ENCODE results near the gene C2orf74. TPM values are rescaled to one million over a fixed set of nuclear protein-coding genes. Genes with fewer than 3 reads are reported as not detected.
"Not testable (repeated sequence)": the region's sequence is repeated elsewhere in the genome, so short reads cannot be mapped to it uniquely, and the experiment has no call there.

The C2orf74 gene
- total and polyA plus RNA-seq, 2 experiments from 2014 or later = 5.7 to 21.5 TPM

GRCh38 chr2:61148091-61148490 lies 13.9 kb upstream of the C2orf74 start:
- not testable (repeated sequence) for H3K4me1 ChIP-seq (ENCODE audit: insufficient read depth); H3K79me2 ChIP-seq (replicated peaks; ENCODE audit: insufficient read depth); H4K20me1 ChIP-seq (replicated peaks; ENCODE audit: insufficient read depth); H2AFZ ChIP-seq; H3K27ac ChIP-seq (ENCODE audit: low read depth); DNase-seq (ENCODE audit: low spot score); H3K4me2 ChIP-seq; H3K9me2 ChIP-seq (ENCODE audit: insufficient read depth); H3K9me3 Mint-ChIP-seq; H3K36me3 ChIP-seq (ENCODE audit: insufficient read depth); H3K4me1 Mint-ChIP-seq; H3K4me3 ChIP-seq; H3K27ac Mint-ChIP-seq; ATAC-seq; H3K27me3 Mint-ChIP-seq (ENCODE audit: insufficient read depth, low read depth, poor library complexity); H3K27me3 ChIP-seq (ENCODE audit: insufficient read depth); H3F3A ChIP-seq (replicated peaks; ENCODE audit: low read depth); H3K4me3 Mint-ChIP-seq
- peaks cover 22% of the 10 kb centered on the region for H3K36me3 Mint-ChIP-seq (ENCODE audit: low read depth)

- ATAC-seq (no peak), DNase-seq (ENCODE audit: low spot score) (no peak)
- TF ChIP-seq REST (IDR thresholded peaks at IDR 0.05; ENCODE audit: unreplicated experiment) (no peak), NANOG (IDR thresholded peaks at IDR 0.05; ENCODE audit: borderline replicate concordance) (no peak), POLR2AphosphoS5 (IDR thresholded peaks at IDR 0.05; ENCODE audit: low read depth) (no peak), EZH2phosphoT487 (IDR thresholded peaks at IDR 0.05; ENCODE audit: unreplicated experiment) (no peak), ZNF462 (CRISPR knock-in tag; IDR thresholded peaks at IDR 0.05) (no peak), JUNB (IDR thresholded peaks at IDR 0.05; ENCODE audit: unreplicated experiment) (no peak), CTCF (conservative IDR thresholded peaks at IDR 0.05; ENCODE audit: low read depth in 2 of 2) (no peak), ZNF114 (CRISPR knock-in tag; IDR thresholded peaks at IDR 0.05) (no peak)
- Mint-ChIP-seq H3K27me3 (ENCODE audit: insufficient read depth, low read depth, poor library complexity) (peaks cover 5% of the 10 kb centered on the region), H3K36me3 (ENCODE audit: low read depth) (peaks cover 22% of the 10 kb centered on the region), H3K9me3 (peaks cover 4% of the 10 kb centered on the region; the same call in 1 of the 3 replicates), H3K4me3 (no peak overlapping the region), H3K27ac (no peak overlapping the region), H3K4me1 (0 out of 3 replicates have a peak, but pooled peaks cover 5% of the 10 kb centered on the region)
- Histone ChIP-seq H2AFZ (no peak overlapping the region), H3K4me3 (no peak overlapping the region), H4K20me1 (replicated peaks; ENCODE audit: insufficient read depth) (no peaks in the 10 kb centered on the region), H3K27ac (ENCODE audit: low read depth) (no peak overlapping the region), H3K27me3 (ENCODE audit: insufficient read depth) (no peaks in the 10 kb centered on the region), H3F3A (replicated peaks; ENCODE audit: low read depth) (no peaks in the 10 kb centered on the region; the same call in 1 of the 2 replicates), H3K36me3 (ENCODE audit: insufficient read depth) (no peaks in the 10 kb centered on the region), H3K79me2 (replicated peaks; ENCODE audit: insufficient read depth) (no peaks in the 10 kb centered on the region), H3K9me2 (ENCODE audit: insufficient read depth) (peaks cover 4% of the 10 kb centered on the region), H3K4me1 (ENCODE audit: insufficient read depth) (no peaks in the 10 kb centered on the region), H3K4me2 (no peak overlapping the region)
Observed at GRCh38 chr2:61149074-61149473, 12.9 kb upstream of the C2orf74 start.

Data from GM23338 (cell line).